ENCODE results near the gene C7. TPM values are rescaled to one million over a fixed set of nuclear protein-coding genes. Genes with fewer than 3 reads are reported as not detected.
"Not testable (repeated sequence)": the region's sequence is repeated elsewhere in the genome, so short reads cannot be mapped to it uniquely, and the experiment has no call there.

C7 gene
- 10 to 100 TPM in 1 of 2 donors, 1 to 10 TPM in 1; 6.5 to 30.5 TPM for polyA plus RNA-seq

GRCh38 chr5:40909264-40909663, at the start of gene C7:
Gene C7, plus strand, starts transcription at chr5:40909497. Its CDS starts 114 bp downstream, at chr5:40909611.
- H3K4me3 ChIP-seq (ENCODE audit: low read depth in 1 of 2, low read length in 2 of 2) = no peak within 1 kb of the TSS
- no peaks in the 10 kb centered on the region for H3K36me3 ChIP-seq (ENCODE audit: control insufficient read depth in 2 of 2, insufficient read depth in 2 of 2, low read length in 1 of 2)
- no peaks in the 10 kb centered on the region for H3K27me3 ChIP-seq (ENCODE audit: control insufficient read depth in 1 of 2, insufficient read depth in 2 of 2, low read length in 2 of 2)
- H3K9me3 ChIP-seq (ENCODE audit: control insufficient read depth in 2 of 2, insufficient read depth in 1 of 2, low read depth in 1 of 2, low read length in 1 of 2) = no peaks in the 10 kb centered on the region
- H3K4me1 ChIP-seq (ENCODE audit: control insufficient read depth in 2 of 2, insufficient read depth in 2 of 2, low read length in 1 of 2) = no peaks in the 10 kb centered on the region
- 28 to 35% methylated on average over 3 of the region's 3 CpGs for WGBS, 2 donors
- no peak within 1 kb of the TSS for H3K27ac ChIP-seq (ENCODE audit: low read depth in 2 of 2, low read length in 1 of 2)

- H3K27me3 ChIP-seq (ENCODE audit: control insufficient read depth in 1 of 2, insufficient read depth in 2 of 2, low read length in 2 of 2) = no peaks in the 10 kb centered on the region
- no peaks in the 10 kb centered on the region for H3K4me1 ChIP-seq (ENCODE audit: control insufficient read depth in 2 of 2, insufficient read depth in 2 of 2, low read length in 1 of 2)
- H3K9me3 ChIP-seq (ENCODE audit: control insufficient read depth in 2 of 2, insufficient read depth in 1 of 2, low read depth in 1 of 2, low read length in 1 of 2) = no peaks in the 10 kb centered on the region
- no peaks in the 10 kb centered on the region for H3K36me3 ChIP-seq (ENCODE audit: control insufficient read depth in 2 of 2, insufficient read depth in 2 of 2, low read length in 1 of 2)
- H3K27ac ChIP-seq (ENCODE audit: low read depth in 2 of 2, low read length in 1 of 2) = no peak overlapping the region
- no peak overlapping the region for H3K4me3 ChIP-seq (ENCODE audit: low read depth in 1 of 2, low read length in 2 of 2)
Observed at GRCh38 chr5:40860711-40861110, 48.6 kb upstream of the C7 start.

- H3K4me1 ChIP-seq (ENCODE audit: control insufficient read depth in 2 of 2, insufficient read depth in 2 of 2, low read length in 1 of 2); H3K27ac ChIP-seq (ENCODE audit: low read depth in 2 of 2, low read length in 1 of 2); H3K27me3 ChIP-seq (ENCODE audit: control insufficient read depth in 1 of 2, insufficient read depth in 2 of 2, low read length in 2 of 2); H3K4me3 ChIP-seq (ENCODE audit: low read depth in 1 of 2, low read length in 2 of 2); H3K36me3 ChIP-seq (ENCODE audit: control insufficient read depth in 2 of 2, insufficient read depth in 2 of 2, low read length in 1 of 2); H3K9me3 ChIP-seq (ENCODE audit: control insufficient read depth in 2 of 2, insufficient read depth in 1 of 2, low read depth in 1 of 2, low read length in 1 of 2): not testable (repeated sequence)
- 83 to 84% methylated on average over 5 of the region's 5 CpGs for WGBS, 2 donors
Observed at GRCh38 chr5:40865004-40865403, 44.3 kb upstream of the C7 start.

GRCh38 chr5:40866844-40867243, 42.5 kb upstream of the C7 start:
- peaks cover 0 to 2% of the 10 kb centered on the region in 2 donors for H3K9me3 ChIP-seq (ENCODE audit: control insufficient read depth in 2 of 2, insufficient read depth in 1 of 2, low read depth in 1 of 2, low read length in 1 of 2)
- no peaks in the 10 kb centered on the region for H3K4me1 ChIP-seq (ENCODE audit: control insufficient read depth in 2 of 2, insufficient read depth in 2 of 2, low read length in 1 of 2)
- no peaks in the 10 kb centered on the region for H3K36me3 ChIP-seq (ENCODE audit: control insufficient read depth in 2 of 2, insufficient read depth in 2 of 2, low read length in 1 of 2)
- H3K4me3 ChIP-seq (ENCODE audit: low read depth in 1 of 2, low read length in 2 of 2) = no peak overlapping the region
- WGBS, 2 donors = 73 to 81% methylated on average over 5 of the region's 5 CpGs
- no peak overlapping the region for H3K27ac ChIP-seq (ENCODE audit: low read depth in 2 of 2, low read length in 1 of 2)
- no peaks in the 10 kb centered on the region for H3K27me3 ChIP-seq (ENCODE audit: control insufficient read depth in 1 of 2, insufficient read depth in 2 of 2, low read length in 2 of 2)

DNA sequence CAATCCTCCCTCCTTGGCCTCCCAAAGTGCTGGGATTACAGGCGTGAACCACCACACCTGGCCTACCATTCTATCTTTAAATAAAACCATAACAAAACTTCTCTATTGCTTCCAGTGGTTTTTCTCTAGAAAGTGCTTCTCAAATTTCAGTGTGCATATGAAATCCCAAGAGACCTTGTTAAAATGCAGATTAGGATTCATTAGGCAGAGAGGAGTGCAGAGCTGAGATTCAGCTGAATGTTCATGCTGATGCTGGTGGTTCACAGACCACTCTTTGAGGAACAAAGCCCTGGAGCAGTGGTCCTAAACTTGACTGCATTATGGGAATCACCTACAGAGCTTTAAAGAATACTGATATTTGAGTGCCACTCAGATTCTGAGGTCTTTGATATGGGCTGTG, 39.9 kb upstream of the C7 start:
- H3K36me3 ChIP-seq (ENCODE audit: control insufficient read depth in 2 of 2, insufficient read depth in 2 of 2, low read length in 1 of 2) = no peaks in the 10 kb centered on the region
- H3K9me3 ChIP-seq (ENCODE audit: control insufficient read depth in 2 of 2, insufficient read depth in 1 of 2, low read depth in 1 of 2, low read length in 1 of 2) = peaks cover 0 to 2% of the 10 kb centered on the region in 2 donors
- H3K27ac ChIP-seq (ENCODE audit: low read depth in 2 of 2, low read length in 1 of 2) = no peak overlapping the region
- H3K27me3 ChIP-seq (ENCODE audit: control insufficient read depth in 1 of 2, insufficient read depth in 2 of 2, low read length in 2 of 2) = no peaks in the 10 kb centered on the region
- 76 to 83% methylated on average over 1 of the region's 1 CpG for WGBS, 2 donors
- H3K4me3 ChIP-seq (ENCODE audit: low read depth in 1 of 2, low read length in 2 of 2) = no peak overlapping the region
- no peaks in the 10 kb centered on the region for H3K4me1 ChIP-seq (ENCODE audit: control insufficient read depth in 2 of 2, insufficient read depth in 2 of 2, low read length in 1 of 2)

GRCh38 chr5:40871177-40871576, 38.1 kb upstream of the C7 start:
- Histone ChIP-seq H3K27me3 (ENCODE audit: control insufficient read depth in 1 of 2, insufficient read depth in 2 of 2, low read length in 2 of 2) (no peaks in the 10 kb centered on the region), H3K36me3 (ENCODE audit: control insufficient read depth in 2 of 2, insufficient read depth in 2 of 2, low read length in 1 of 2) (no peaks in the 10 kb centered on the region), H3K4me3 (ENCODE audit: low read depth in 1 of 2, low read length in 2 of 2) (no peak overlapping the region), H3K27ac (ENCODE audit: low read depth in 2 of 2, low read length in 1 of 2) (peak overlapping the region in 1 of 2 donors; percentile 40), H3K9me3 (ENCODE audit: control insufficient read depth in 2 of 2, insufficient read depth in 1 of 2, low read depth in 1 of 2, low read length in 1 of 2) (peaks cover 0 to 2% of the 10 kb centered on the region in 2 donors), H3K4me1 (ENCODE audit: control insufficient read depth in 2 of 2, insufficient read depth in 2 of 2, low read length in 1 of 2) (no peaks in the 10 kb centered on the region)
- WGBS, 2 donors = 47 to 49% methylated on average over 4 of the region's 4 CpGs

DNA sequence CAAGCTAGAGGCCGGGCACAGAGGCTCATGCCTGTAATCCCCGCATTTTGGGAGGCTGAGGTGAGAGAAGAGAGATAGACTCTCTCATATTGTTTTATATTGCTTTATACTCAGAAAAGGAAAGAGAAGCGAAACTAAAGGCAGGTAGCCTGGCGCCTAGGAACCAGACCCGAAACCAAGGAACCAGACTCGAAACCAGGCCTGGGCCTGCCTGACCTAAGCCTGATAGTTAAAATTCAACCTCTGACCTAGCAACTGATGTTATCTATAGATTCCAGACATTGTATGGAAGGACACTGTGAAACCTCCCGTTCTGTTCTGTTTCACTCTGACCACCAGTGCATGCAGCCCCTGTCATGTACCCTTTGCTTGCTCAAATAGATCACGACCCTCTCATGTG, 37.0 kb upstream of the C7 start:
- H3K4me1 ChIP-seq (ENCODE audit: control insufficient read depth in 2 of 2, insufficient read depth in 2 of 2, low read length in 1 of 2); H3K9me3 ChIP-seq (ENCODE audit: control insufficient read depth in 2 of 2, insufficient read depth in 1 of 2, low read depth in 1 of 2, low read length in 1 of 2); H3K36me3 ChIP-seq (ENCODE audit: control insufficient read depth in 2 of 2, insufficient read depth in 2 of 2, low read length in 1 of 2); H3K4me3 ChIP-seq (ENCODE audit: low read depth in 1 of 2, low read length in 2 of 2); H3K27ac ChIP-seq (ENCODE audit: low read depth in 2 of 2, low read length in 1 of 2); H3K27me3 ChIP-seq (ENCODE audit: control insufficient read depth in 1 of 2, insufficient read depth in 2 of 2, low read length in 2 of 2): not testable (repeated sequence)
- WGBS, 2 donors = 92 to 93% methylated on average over 8 of the region's 8 CpGs

DNA sequence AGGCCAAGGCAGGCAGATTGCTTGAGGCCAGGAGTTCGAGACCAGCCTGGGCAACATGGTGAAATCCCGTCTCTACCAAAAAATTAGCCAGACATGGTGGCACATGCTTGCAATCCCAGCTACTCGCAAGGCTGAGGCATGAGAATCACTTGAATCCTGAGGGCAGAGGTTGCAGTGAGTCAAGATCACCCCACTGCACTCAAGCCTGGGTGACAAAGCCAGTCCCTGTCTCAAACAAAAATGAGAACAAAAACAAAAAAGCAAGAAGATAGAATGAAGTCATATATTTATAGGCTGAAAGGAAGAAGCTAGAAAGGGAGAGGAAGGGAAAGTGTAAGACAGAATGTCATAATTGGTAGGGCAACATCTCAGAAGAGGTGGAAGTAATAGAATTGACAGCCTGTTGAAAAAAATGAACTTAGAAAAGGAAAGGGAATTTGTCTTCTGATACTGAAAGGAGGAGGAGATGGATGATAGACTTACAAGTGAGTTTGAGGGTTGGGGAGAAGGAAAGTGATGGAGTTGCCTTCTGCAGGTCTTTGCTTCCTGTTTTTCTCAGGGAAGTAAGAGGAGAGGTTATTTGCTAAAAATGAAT, 35.9 kb upstream of the C7 start:
- Histone ChIP-seq H3K27ac (ENCODE audit: low read depth in 2 of 2, low read length in 1 of 2) (no peak overlapping the region), H3K4me1 (ENCODE audit: control insufficient read depth in 2 of 2, insufficient read depth in 2 of 2, low read length in 1 of 2) (no peaks in the 10 kb centered on the region), H3K27me3 (ENCODE audit: control insufficient read depth in 1 of 2, insufficient read depth in 2 of 2, low read length in 2 of 2) (no peaks in the 10 kb centered on the region), H3K36me3 (ENCODE audit: control insufficient read depth in 2 of 2, insufficient read depth in 2 of 2, low read length in 1 of 2) (no peaks in the 10 kb centered on the region), H3K9me3 (ENCODE audit: control insufficient read depth in 2 of 2, insufficient read depth in 1 of 2, low read depth in 1 of 2, low read length in 1 of 2) (peaks cover 3 to 5% of the 10 kb centered on the region in 2 donors), H3K4me3 (ENCODE audit: low read depth in 1 of 2, low read length in 2 of 2) (no peak overlapping the region)
- WGBS, 2 donors = 91 to 93% methylated on average over 3 of the region's 3 CpGs

GRCh38 chr5:40875958-40876357, 33.3 kb upstream of the C7 start:
- 67 to 74% methylated on average over 3 of the region's 3 CpGs for WGBS, 2 donors
- Histone ChIP-seq H3K9me3 (ENCODE audit: control insufficient read depth in 2 of 2, insufficient read depth in 1 of 2, low read depth in 1 of 2, low read length in 1 of 2) (peaks cover 3 to 5% of the 10 kb centered on the region in 2 donors), H3K36me3 (ENCODE audit: control insufficient read depth in 2 of 2, insufficient read depth in 2 of 2, low read length in 1 of 2) (no peaks in the 10 kb centered on the region)

DNA sequence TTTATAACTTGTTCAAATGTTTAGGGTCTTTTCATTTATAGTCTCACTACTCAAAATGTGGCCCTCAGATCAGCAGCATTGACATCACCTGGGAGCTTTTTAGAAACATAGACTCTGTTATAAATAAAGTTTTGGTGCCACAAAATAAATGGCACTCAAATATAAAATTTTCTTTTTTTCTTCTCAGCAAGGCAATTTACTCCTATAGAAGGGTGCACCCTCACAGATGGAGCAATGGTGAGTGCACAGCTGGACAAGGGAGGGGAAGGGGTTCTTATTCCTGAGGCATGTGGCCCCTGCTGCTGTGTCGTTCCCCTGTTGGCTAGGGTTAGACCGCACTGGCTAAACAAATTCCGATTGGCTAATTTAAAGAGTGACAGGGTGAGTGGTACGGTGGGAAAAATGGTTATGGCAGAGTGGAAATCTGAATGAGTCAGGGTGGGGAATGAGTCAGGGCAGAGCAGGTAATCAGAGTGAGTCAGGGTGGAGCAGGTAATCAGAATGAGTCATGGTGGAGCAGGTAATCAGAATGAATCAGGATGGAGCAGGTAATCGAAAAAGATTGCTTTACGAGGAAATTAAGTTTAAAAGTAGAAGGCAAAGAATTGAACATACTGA, 31.8 kb upstream of the C7 start:
- H3K36me3 ChIP-seq (ENCODE audit: control insufficient read depth in 2 of 2, insufficient read depth in 2 of 2, low read length in 1 of 2) = no peaks in the 10 kb centered on the region
- H3K27me3 ChIP-seq (ENCODE audit: control insufficient read depth in 1 of 2, insufficient read depth in 2 of 2, low read length in 2 of 2) = no peaks in the 10 kb centered on the region
- 74 to 77% methylated on average over 6 of the region's 6 CpGs for WGBS, 2 donors
- no peak overlapping the region for H3K27ac ChIP-seq (ENCODE audit: low read depth in 2 of 2, low read length in 1 of 2)
- H3K4me1 ChIP-seq (ENCODE audit: control insufficient read depth in 2 of 2, insufficient read depth in 2 of 2, low read length in 1 of 2) = no peaks in the 10 kb centered on the region
- H3K9me3 ChIP-seq (ENCODE audit: control insufficient read depth in 2 of 2, insufficient read depth in 1 of 2, low read depth in 1 of 2, low read length in 1 of 2) = peaks cover 3 to 5% of the 10 kb centered on the region in 2 donors
- H3K4me3 ChIP-seq (ENCODE audit: low read depth in 1 of 2, low read length in 2 of 2) = no peak overlapping the region

More at GRCh38 chr5:40875958-40876357, 33.3 kb upstream of the C7 start:
- Histone ChIP-seq H3K4me3 (ENCODE audit: low read depth in 1 of 2, low read length in 2 of 2) (no peak overlapping the region), H3K4me1 (ENCODE audit: control insufficient read depth in 2 of 2, insufficient read depth in 2 of 2, low read length in 1 of 2) (no peaks in the 10 kb centered on the region), H3K27me3 (ENCODE audit: control insufficient read depth in 1 of 2, insufficient read depth in 2 of 2, low read length in 2 of 2) (no peaks in the 10 kb centered on the region), H3K27ac (ENCODE audit: low read depth in 2 of 2, low read length in 1 of 2) (no peak overlapping the region)

All from esophagus (tissue), 2 donors.